GM12865 (cell line): ENCODE measurements around the gene S100A2.
"Not testable (repeated sequence)": the region's sequence is repeated elsewhere in the genome, so short reads cannot be mapped to it uniquely, and the experiment has no call there.

Experiments
- DNase-seq: peaks from one replicate; pipeline ENCODE4 v3.0.0; 2010; ENCODE audit warnings: low read depth
- H3K4me3 ChIP-seq: 2 replicates; pipeline ENCODE4 v1.5.1; 2011; ENCODE audit warnings: mild to moderate bottlenecking, low read depth, low read length, control low read depth
- TF ChIP-seq, protein P1 (sequence below): IDR thresholded peaks from 2 replicates; pipeline ENCODE4 v1.5.1; 2011; ENCODE audit warnings: low read length, control low read depth, low read depth, inconsistent platforms; ENCODE audit not compliant: insufficient read depth; ENCODE audit errors: missing control alignments

Gene S100A2

DNA sequence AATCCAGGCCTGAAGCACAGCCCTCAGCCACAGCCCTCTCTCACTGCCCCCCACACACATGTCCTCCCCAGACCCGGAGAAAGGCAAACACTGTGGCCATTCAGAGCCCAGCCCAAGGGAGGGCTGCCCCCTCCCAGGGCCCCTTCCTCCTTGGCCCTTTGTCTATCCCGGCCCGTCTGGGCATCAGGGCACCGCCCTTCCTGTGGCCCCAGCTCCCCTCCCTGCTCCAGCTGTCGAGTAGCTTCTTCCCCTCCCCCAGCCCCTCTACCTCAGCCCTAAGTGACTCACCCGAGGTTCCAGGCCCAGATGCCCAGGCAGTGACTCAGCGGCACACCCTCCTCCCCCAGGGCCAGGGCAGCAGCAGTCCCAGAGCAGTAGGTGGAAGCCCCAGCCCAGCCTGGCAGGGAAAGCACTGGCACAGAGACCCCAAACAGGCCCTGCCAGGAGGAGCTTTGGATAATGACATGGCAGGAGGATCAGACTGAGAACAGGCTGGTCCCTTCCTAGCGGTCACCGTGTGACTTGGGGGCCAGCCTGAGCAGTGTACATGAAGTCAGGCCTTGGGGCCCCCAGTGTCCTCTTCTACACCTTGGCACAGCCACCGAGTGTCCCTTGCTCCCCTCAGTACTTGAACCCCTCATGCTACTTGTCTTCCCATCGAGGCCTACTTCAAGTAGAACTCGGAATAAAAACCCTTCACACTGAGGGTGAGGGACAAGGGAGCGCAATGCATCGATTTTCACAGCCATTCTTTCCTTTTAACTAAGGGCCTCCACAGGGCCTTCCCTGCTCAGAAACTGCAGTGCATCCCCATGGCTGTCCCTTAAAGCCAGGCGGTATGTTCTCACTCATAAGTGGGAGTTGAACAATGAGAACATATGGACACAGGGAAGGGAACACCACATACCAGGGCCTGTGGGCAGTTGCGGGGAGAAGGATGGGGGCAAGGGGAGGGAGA is 1.0 kb upstream of the S100A2 start:
- DNase-seq = peak; percentile 71
- H3K4me3 ChIP-seq = no peak overlapping the region
- TF ChIP-seq, protein P1, sequence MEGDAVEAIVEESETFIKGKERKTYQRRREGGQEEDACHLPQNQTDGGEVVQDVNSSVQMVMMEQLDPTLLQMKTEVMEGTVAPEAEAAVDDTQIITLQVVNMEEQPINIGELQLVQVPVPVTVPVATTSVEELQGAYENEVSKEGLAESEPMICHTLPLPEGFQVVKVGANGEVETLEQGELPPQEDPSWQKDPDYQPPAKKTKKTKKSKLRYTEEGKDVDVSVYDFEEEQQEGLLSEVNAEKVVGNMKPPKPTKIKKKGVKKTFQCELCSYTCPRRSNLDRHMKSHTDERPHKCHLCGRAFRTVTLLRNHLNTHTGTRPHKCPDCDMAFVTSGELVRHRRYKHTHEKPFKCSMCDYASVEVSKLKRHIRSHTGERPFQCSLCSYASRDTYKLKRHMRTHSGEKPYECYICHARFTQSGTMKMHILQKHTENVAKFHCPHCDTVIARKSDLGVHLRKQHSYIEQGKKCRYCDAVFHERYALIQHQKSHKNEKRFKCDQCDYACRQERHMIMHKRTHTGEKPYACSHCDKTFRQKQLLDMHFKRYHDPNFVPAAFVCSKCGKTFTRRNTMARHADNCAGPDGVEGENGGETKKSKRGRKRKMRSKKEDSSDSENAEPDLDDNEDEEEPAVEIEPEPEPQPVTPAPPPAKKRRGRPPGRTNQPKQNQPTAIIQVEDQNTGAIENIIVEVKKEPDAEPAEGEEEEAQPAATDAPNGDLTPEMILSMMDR = no peak

DNA sequence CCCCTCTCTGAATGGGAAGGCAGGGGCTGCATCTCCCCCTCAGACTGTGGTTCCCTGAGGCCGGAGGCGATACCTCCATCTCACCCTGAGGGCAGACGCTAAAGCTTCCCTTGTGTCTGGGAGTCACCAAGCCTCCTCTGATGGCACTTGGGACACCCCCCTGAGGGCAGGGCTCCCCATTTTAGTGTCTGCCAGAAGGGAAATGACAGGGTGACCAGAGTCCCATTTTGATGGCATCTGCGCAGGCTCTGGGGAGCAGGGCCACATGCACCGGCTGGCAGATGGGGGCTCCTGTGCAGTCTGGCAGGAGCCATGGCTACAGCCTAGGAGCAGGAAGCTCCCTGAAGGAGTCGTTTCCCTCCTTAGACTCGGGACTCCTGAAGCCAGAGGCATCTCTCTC is 1.7 kb downstream of the S100A2 start:
- no peak for DNase-seq
- H3K4me3 ChIP-seq = no peak overlapping the region
- TF ChIP-seq, protein P1 = no peak

DNA sequence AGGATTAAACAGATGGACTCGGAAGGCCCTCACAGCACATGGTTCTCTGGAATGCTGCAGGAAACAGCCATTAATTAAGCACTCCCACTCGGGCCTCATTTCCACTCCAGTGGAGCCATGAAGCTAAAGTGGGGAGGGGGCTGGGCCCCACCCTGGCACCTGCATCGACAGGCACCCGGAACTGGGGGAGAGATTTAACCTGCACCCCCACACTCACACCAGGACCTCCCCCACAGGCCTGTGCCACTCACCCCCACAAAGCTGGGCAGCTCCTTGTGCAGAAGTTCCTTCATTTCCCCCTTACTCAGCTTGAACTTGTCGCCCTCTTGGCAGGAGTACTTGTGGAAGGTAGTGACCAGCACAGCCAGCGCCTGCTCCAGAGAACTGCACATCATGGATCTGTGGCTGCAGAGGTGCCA is 2.2 kb downstream of the S100A2 start:
- no peak for DNase-seq
- TF ChIP-seq, protein P1 = no peak
- no peak overlapping the region for H3K4me3 ChIP-seq

- DNase-seq, H3K4me3 ChIP-seq: not testable (repeated sequence)
These were observed 3.6 kb downstream of the S100A2 start for GRCh38 chr1:153562021-153562420.

- TF ChIP-seq, protein P1 = no peak
- H3K4me3 ChIP-seq = no peak overlapping the region
- DNase-seq = no peak
These were observed 4.1 kb downstream of the S100A2 start for GRCh38 chr1:153561466-153561985.

GRCh38 chr1:153560771-153561465 is 4.7 kb downstream of the S100A2 start:
- no peak for DNase-seq
- H3K4me3 ChIP-seq = no peak overlapping the region
- TF ChIP-seq, protein P1 = no peak

- TF ChIP-seq, protein P1 = no peak
- no peak overlapping the region for H3K4me3 ChIP-seq
- DNase-seq = no peak
These were observed 5.4 kb downstream of the S100A2 start for GRCh38 chr1:153560241-153560640.
